DND-41 (cell line): ENCODE results near the gene AP1M1.
A peak's percentile ranks its signal among the peaks of the same experiment; 100 is the strongest.

ENCODE experiments used
- ATAC-seq: fragments of 200-7000 bp; cut with Tn5 transposase; 3 replicates; pipeline ENCODE4 v1.9.1; 2021; ENCODE audit warnings: low read depth; ENCODE audit not compliant: insufficient read depth
- DNase-seq: peaks from one replicate; pipeline ENCODE4 v3.0.0-alpha.2; 2020
- H2AFZ ChIP-seq: 2 replicates; pipeline ENCODE4 v1.6.0; 2012; ENCODE audit warnings: low read depth, low read length
- H3K27ac ChIP-seq: 2 replicates; pipeline ENCODE4 v1.5.1; 2012; ENCODE audit warnings: low read length, inconsistent platforms
- H3K27me3 ChIP-seq: fragments of 200-600 bp; sonication (generic); 2 replicates; pipeline ENCODE4 v1.6.0; 2012; ENCODE audit warnings: low read length, mild to moderate bottlenecking, inconsistent platforms; ENCODE audit not compliant: insufficient read depth, poor library complexity
- H3K36me3 ChIP-seq: 2 replicates; pipeline ENCODE4 v1.5.1; 2012; ENCODE audit warnings: low read length, inconsistent platforms; ENCODE audit not compliant: insufficient read depth
- H3K4me1 ChIP-seq: 2 replicates; pipeline ENCODE4 v1.5.1; 2012; ENCODE audit warnings: mild to moderate bottlenecking, low read length; ENCODE audit not compliant: insufficient read depth
- H3K4me2 ChIP-seq: 2 replicates; pipeline ENCODE4 v1.6.0; 2012; ENCODE audit warnings: mild to moderate bottlenecking, moderate library complexity, low read length, inconsistent platforms; ENCODE audit not compliant: insufficient read depth
- H3K4me3 ChIP-seq, 2 experiments: fragments of 200-600 bp in 1 of 2; shearing (Covaris generic) in 1 of 2; 2 replicates each; pipeline ENCODE4 v1.5.1; 2012 to 2016; ENCODE audit warnings: inconsistent platforms in 2 of 2, low read length in 2 of 2, mild to moderate bottlenecking in 2 of 2, low read depth in 1 of 2, moderate library complexity in 1 of 2
- H3K79me2 ChIP-seq: 2 replicates; pipeline ENCODE4 v1.6.0; 2012; ENCODE audit warnings: low read length, inconsistent platforms; ENCODE audit not compliant: insufficient read depth
- H3K9ac ChIP-seq: 2 replicates; pipeline ENCODE4 v1.6.0; 2012; ENCODE audit warnings: low read depth, mild to moderate bottlenecking, inconsistent platforms, low read length, moderate library complexity
- H3K9me3 ChIP-seq: 2 replicates; pipeline ENCODE4 v1.5.1; 2012; ENCODE audit warnings: low read length, moderate library complexity, mild to moderate bottlenecking, inconsistent platforms; ENCODE audit not compliant: insufficient read depth, severe bottlenecking
- H4K20me1 ChIP-seq: 2 replicates; pipeline ENCODE4 v1.6.0; 2012; ENCODE audit warnings: low read length; ENCODE audit not compliant: insufficient read depth
- CTCF ChIP-seq: IDR thresholded peaks from 2 replicates; pipeline ENCODE4 v1.5.1; 2012; ENCODE audit warnings: borderline replicate concordance, low read length, moderate library complexity, mild to moderate bottlenecking; ENCODE audit not compliant: poor library complexity, severe bottlenecking; ENCODE audit errors: extremely low read depth
- EZH2 ChIP-seq: IDR thresholded peaks from 3 replicates; pipeline ENCODE4 v1.6.1; 2012; ENCODE audit warnings: borderline replicate concordance, low read depth, mild to moderate bottlenecking, moderate library complexity, low read length, inconsistent platforms; ENCODE audit not compliant: severe bottlenecking

Gene AP1M1

GRCh38 chr19:16180611-16181010, 17.1 kb upstream of the AP1M1 start:
- H4K20me1 ChIP-seq = no peaks in the 10 kb centered on the region
- no peaks in the 10 kb centered on the region for H3K9me3 ChIP-seq
- H3K4me2 ChIP-seq = no peak overlapping the region
- TF ChIP-seq CTCF (no peak), EZH2 (no peak)
- H2AFZ ChIP-seq = no peak overlapping the region
- H3K9ac ChIP-seq = no peak overlapping the region
- no peak for DNase-seq
- no peaks in the 10 kb centered on the region for H3K36me3 ChIP-seq
- no peak overlapping the region for H3K27ac ChIP-seq
- H3K27me3 ChIP-seq = no peaks in the 10 kb centered on the region
- H3K4me3 ChIP-seq = no peak overlapping the region
- peaks cover 4% of the 10 kb centered on the region for H3K79me2 ChIP-seq
- peaks cover 13% of the 10 kb centered on the region for H3K4me1 ChIP-seq
- ATAC-seq = no peak

- Histone ChIP-seq H4K20me1 (peaks cover 20% of the 10 kb centered on the region), H3K9ac (peak overlapping the region; percentile 49), H3K4me2 (peak overlapping the region; percentile 97), H3K4me3 (peak overlapping the region; percentile 12 to 87; a peak in 3 of 4 replicates), H2AFZ (peak overlapping the region; percentile 84), H3K27me3 (no peaks in the 10 kb centered on the region), H3K9me3 (no peaks in the 10 kb centered on the region), H3K27ac (peak overlapping the region; percentile 75), H3K4me1 (peaks cover 37% of the 10 kb centered on the region), H3K79me2 (peaks cover 36% of the 10 kb centered on the region), H3K36me3 (peaks cover 29% of the 10 kb centered on the region)
- no peak for TF ChIP-seq EZH2
- no peak for TF ChIP-seq CTCF
- ATAC-seq = no peak
- DNase-seq = no peak
Observed at GRCh38 chr19:16184665-16185122, 13.0 kb upstream of the AP1M1 start.

GRCh38 chr19:16185123-16185767, 12.5 kb upstream of the AP1M1 start, which contains the start of gene FAM32A:
TSS of gene FAM32A (plus strand) at chr19:16185410. CDS start at chr19:16185443, 33 bp downstream.
- peak within 1 kb of the TSS; percentile 91 for H2AFZ ChIP-seq
- peak; percentile 94 for ATAC-seq
- peak within 1 kb of the TSS; percentile 84 for H3K27ac ChIP-seq
- H3K4me2 ChIP-seq = peak within 1 kb of the TSS; percentile 97
- H3K9me3 ChIP-seq = no peaks in the 10 kb centered on the region
- peak within 1 kb of the TSS; percentile 87 for H3K9ac ChIP-seq
- peaks cover 35% of the 10 kb centered on the region for H3K36me3 ChIP-seq
- DNase-seq = peak; percentile 100
- peaks cover 24% of the 10 kb centered on the region for H4K20me1 ChIP-seq
- H3K4me3 ChIP-seq = peak within 1 kb of the TSS; percentile 82 to 87
- peaks cover 36% of the 10 kb centered on the region for H3K79me2 ChIP-seq
- H3K27me3 ChIP-seq = no peaks in the 10 kb centered on the region
- TF ChIP-seq CTCF (peak; percentile 6), EZH2 (no peak)
- H3K4me1 ChIP-seq = peaks cover 37% of the 10 kb centered on the region
